Effector memory CD8-positive, alpha-beta T cell (primary cell): ENCODE measurements around the gene TEX9.

ENCODE experiments used
- ATAC-seq: fragments of 150-1000 bp; cut with Tn5 transposase; replicated peaks from 2 replicates; pipeline ENCODE4 v1.10.0; 2021; ENCODE audit warnings: mild to moderate bottlenecking, moderate library complexity
- DNase-seq, 3 experiments: peaks; one replicate each; pipeline ENCODE4 v3.0.0; 2021
- H3K27ac Mint-ChIP-seq, 2 donors: one replicate each; pipeline ENCODE4 v1.8.0; 2022; ENCODE audit warnings: mild to moderate bottlenecking in 2 of 2, mixed read lengths in 2 of 2, moderate library complexity in 2 of 2
- H3K27me3 Mint-ChIP-seq, 2 donors: one replicate each; pipeline ENCODE4 v1.8.0; 2022; ENCODE audit warnings: mixed read lengths in 2 of 2
- H3K36me3 Mint-ChIP-seq: one replicate; pipeline ENCODE4 v1.8.0; 2022; ENCODE audit warnings: mild to moderate bottlenecking, moderate library complexity, mixed read lengths; ENCODE audit not compliant: insufficient read depth
- H3K4me1 Mint-ChIP-seq, 2 donors: one replicate each; pipeline ENCODE4 v1.8.0; 2022; ENCODE audit warnings: low read depth in 2 of 2, mixed read lengths in 2 of 2
- H3K4me3 Mint-ChIP-seq, 2 donors: one replicate each; pipeline ENCODE4 v1.8.0; 2022; ENCODE audit warnings: mild to moderate bottlenecking in 2 of 2, mixed read lengths in 2 of 2, moderate library complexity in 2 of 2
- H3K9me3 Mint-ChIP-seq, 2 donors: one replicate each; pipeline ENCODE4 v1.8.0; 2022; ENCODE audit warnings: mixed read lengths in 2 of 2

TEX9 gene

GRCh38 chr15:56344336-56344735 lies 20.9 kb upstream of the TEX9 start:
- no peak overlapping the region for H3K4me3 Mint-ChIP-seq
- no peaks in the 10 kb centered on the region for H3K4me1 Mint-ChIP-seq
- H3K27me3 Mint-ChIP-seq = peaks cover 9 to 18% of the 10 kb centered on the region in 2 donors
- ATAC-seq = no peak
- DNase-seq = no peak
- H3K36me3 Mint-ChIP-seq = no peaks in the 10 kb centered on the region
- H3K27ac Mint-ChIP-seq = no peak overlapping the region
- H3K9me3 Mint-ChIP-seq = peaks cover 0 to 2% of the 10 kb centered on the region in 2 donors

DNA sequence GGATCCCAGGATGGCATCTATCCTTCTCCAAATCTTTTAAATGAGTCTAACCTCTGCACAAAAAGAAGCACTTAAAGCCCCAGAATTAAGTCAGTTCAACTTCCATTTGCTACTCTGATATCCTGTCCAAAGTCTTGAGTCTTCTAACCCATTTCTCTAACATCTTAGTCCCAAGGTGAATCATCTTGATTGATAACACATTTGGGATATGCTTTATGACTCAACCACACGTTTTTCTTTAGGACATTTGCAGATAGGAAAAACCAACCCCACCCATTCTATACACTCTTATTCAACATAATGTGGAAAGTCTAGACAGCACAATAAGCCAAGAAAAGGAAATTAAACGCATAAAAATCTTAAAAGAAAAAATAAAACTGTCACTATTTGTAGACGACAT lies 18.8 kb upstream of the TEX9 start:
- peaks cover 0 to 2% of the 10 kb centered on the region in 2 donors for H3K9me3 Mint-ChIP-seq
- no peak for ATAC-seq
- no peaks in the 10 kb centered on the region for H3K36me3 Mint-ChIP-seq
- no peak for DNase-seq
- no peak overlapping the region for H3K4me3 Mint-ChIP-seq
- no peak overlapping the region for H3K27ac Mint-ChIP-seq
- H3K27me3 Mint-ChIP-seq = peaks cover 11 to 24% of the 10 kb centered on the region in 2 donors
- H3K4me1 Mint-ChIP-seq = no peaks in the 10 kb centered on the region

DNA sequence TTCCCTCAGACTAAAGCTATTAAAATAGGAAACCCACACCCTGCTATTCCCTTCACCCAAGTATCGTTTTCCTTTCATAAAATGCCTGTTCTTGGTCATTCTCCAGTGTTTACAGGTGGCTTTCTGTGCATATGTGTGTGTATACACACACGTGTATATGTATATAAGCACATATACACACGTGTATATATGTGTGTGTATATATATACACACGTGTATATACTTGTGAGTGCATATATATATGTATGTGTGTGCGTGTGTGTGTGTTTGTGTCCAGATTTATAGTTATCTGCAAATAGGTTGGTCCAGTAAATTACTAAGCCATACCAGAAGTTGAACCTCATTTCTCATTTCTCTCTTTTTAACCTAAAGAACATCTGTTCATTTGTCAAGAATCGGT lies 15.7 kb upstream of the TEX9 start:
- H3K27ac Mint-ChIP-seq = no peak overlapping the region
- no peak for DNase-seq
- H3K4me3 Mint-ChIP-seq = no peak overlapping the region
- H3K4me1 Mint-ChIP-seq = no peaks in the 10 kb centered on the region
- ATAC-seq = no peak
- no peaks in the 10 kb centered on the region for H3K36me3 Mint-ChIP-seq
- H3K9me3 Mint-ChIP-seq = peaks cover 0 to 2% of the 10 kb centered on the region in 2 donors
- peaks cover 11 to 31% of the 10 kb centered on the region in 2 donors for H3K27me3 Mint-ChIP-seq

DNA sequence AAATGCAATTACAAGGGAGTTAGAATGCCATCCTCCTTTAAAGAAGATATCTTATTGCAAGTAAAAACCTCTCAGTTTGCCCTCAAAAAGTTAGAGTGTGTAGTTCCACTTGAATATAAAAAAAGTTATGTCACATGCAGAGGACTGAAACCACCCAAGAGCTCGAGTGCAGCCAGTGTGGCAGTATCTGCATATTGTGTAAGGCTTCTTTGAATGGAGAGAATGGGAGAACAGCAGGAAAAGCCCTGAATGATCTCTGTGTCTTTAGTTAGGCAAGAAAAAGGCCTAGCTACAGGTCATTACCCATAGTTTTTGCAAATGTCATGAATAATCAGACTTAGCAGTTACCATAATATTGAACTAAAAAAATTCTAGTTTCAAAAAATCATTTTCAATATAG lies 13.9 kb upstream of the TEX9 start:
- H3K36me3 Mint-ChIP-seq = no peaks in the 10 kb centered on the region
- no peak overlapping the region for H3K27ac Mint-ChIP-seq
- ATAC-seq = no peak
- H3K9me3 Mint-ChIP-seq = no peaks in the 10 kb centered on the region
- H3K4me3 Mint-ChIP-seq = no peak overlapping the region
- no peaks in the 10 kb centered on the region for H3K4me1 Mint-ChIP-seq
- DNase-seq = no peak
- H3K27me3 Mint-ChIP-seq = peaks cover 7 to 17% of the 10 kb centered on the region in 2 donors

- no peak for ATAC-seq
- no peaks in the 10 kb centered on the region for H3K36me3 Mint-ChIP-seq
- H3K4me1 Mint-ChIP-seq = no peaks in the 10 kb centered on the region
- no peak overlapping the region for H3K27ac Mint-ChIP-seq
- peaks cover 7 to 15% of the 10 kb centered on the region in 2 donors for H3K27me3 Mint-ChIP-seq
- DNase-seq = no peak
- no peaks in the 10 kb centered on the region for H3K9me3 Mint-ChIP-seq
- no peak overlapping the region for H3K4me3 Mint-ChIP-seq
Measured at GRCh38 chr15:56351957-56352506, 13.2 kb upstream of the TEX9 start.

DNA sequence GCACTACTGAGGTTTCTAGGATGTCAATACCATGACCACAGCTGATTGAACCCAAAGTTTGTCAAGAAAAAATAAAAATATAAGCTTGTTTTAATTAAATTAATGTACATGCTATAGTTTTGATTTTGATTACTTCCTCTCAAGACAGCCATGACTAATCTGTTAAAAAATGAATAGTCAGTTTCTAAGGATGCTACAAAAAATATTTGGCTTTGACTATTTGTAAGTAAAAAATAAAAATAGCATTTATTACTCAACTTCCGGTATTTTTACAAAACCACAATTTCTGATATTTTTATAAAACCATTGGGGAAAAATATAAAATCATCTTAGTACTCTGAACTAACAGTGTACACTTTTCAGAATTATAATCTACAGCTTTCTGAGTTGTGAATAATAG lies 12.1 kb upstream of the TEX9 start:
- H3K4me3 Mint-ChIP-seq = no peak overlapping the region
- H3K9me3 Mint-ChIP-seq = no peaks in the 10 kb centered on the region
- no peak for DNase-seq
- no peak overlapping the region for H3K27ac Mint-ChIP-seq
- ATAC-seq = no peak
- H3K4me1 Mint-ChIP-seq = no peaks in the 10 kb centered on the region
- H3K36me3 Mint-ChIP-seq = no peaks in the 10 kb centered on the region
- peaks cover 7 to 15% of the 10 kb centered on the region in 2 donors for H3K27me3 Mint-ChIP-seq

DNA sequence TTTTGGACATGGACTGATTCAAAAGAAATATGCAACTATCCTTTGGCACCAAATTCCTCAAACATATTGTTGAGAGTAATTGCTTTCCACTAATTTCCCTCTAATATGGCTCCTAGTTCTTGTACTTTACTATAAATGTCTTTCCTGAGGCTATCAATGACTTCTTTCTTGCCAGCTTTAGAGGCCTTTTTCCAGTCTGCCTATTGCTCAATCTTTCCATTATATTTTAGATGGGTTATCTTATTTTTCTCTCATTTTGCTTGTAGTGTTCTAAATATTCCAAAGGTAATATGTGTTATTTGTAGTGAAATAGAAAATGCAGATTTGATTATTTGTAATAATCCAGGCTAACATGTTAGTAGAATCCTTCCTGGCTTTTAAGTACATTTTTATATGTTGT lies 11.5 kb upstream of the TEX9 start:
- Mint-ChIP-seq H3K4me1 (no peaks in the 10 kb centered on the region), H3K27ac (no peak overlapping the region), H3K4me3 (no peak overlapping the region), H3K36me3 (no peaks in the 10 kb centered on the region), H3K27me3 (peaks cover 11 to 15% of the 10 kb centered on the region in 2 donors), H3K9me3 (no peaks in the 10 kb centered on the region)
- DNase-seq (no peak), ATAC-seq (no peak)

DNA sequence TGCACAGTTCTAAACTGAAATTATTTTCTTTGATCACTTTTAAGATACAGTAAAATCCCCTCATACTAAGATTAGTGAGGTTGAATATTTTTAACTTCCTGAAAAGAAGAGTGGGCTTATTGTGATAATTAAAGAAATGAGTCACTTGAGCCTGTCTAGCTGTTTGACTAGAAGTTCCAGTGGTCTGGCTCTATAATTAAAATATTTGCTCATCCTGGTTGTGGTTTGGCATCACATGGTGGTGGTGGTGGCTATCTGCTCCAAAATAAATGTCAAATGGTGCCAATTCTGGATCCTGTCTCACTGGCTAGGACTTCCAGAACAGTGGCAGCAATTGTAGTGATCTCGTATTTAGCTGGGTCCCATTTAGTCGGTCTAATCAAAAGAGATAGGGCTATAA lies 8.6 kb upstream of the TEX9 start:
- H3K4me1 Mint-ChIP-seq = no peaks in the 10 kb centered on the region
- H3K27me3 Mint-ChIP-seq = peaks cover 14 to 19% of the 10 kb centered on the region in 2 donors
- no peak overlapping the region for H3K4me3 Mint-ChIP-seq
- H3K27ac Mint-ChIP-seq = no peak overlapping the region
- no peaks in the 10 kb centered on the region for H3K36me3 Mint-ChIP-seq
- DNase-seq (no peak), ATAC-seq (no peak)
- no peaks in the 10 kb centered on the region for H3K9me3 Mint-ChIP-seq

DNA sequence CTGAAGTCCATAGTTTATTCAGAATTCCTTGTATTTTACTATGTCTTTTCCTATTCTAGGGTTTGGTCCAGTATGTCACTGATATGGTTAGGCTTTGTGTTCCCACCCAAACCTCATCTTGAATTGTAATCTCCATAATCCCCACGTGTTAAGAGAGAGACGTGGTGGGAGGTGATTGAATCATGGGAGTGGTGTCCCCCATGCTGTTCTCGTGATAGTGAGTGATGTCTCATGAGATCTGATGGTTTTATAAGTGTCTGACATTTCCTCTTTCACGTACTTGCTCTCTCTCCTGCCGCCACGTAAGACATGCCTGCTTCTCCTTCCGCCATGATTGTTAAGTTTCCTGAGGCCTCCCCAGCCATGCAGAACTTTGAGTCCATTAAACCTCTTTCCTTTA lies 6.6 kb upstream of the TEX9 start:
- ATAC-seq (no peak), DNase-seq (no peak)
- H3K4me1 Mint-ChIP-seq = no peaks in the 10 kb centered on the region
- H3K9me3 Mint-ChIP-seq = peaks cover 0 to 8% of the 10 kb centered on the region in 2 donors
- H3K4me3 Mint-ChIP-seq = no peak overlapping the region
- H3K36me3 Mint-ChIP-seq = no peaks in the 10 kb centered on the region
- no peak overlapping the region for H3K27ac Mint-ChIP-seq
- peaks cover 23 to 30% of the 10 kb centered on the region in 2 donors for H3K27me3 Mint-ChIP-seq

- Mint-ChIP-seq H3K4me1 (peaks cover 12 to 15% of the 10 kb centered on the region in 2 donors), H3K27ac (no peak overlapping the region), H3K36me3 (no peaks in the 10 kb centered on the region), H3K9me3 (peaks cover 0 to 8% of the 10 kb centered on the region in 2 donors), H3K4me3 (no peak overlapping the region), H3K27me3 (peaks cover 45 to 63% of the 10 kb centered on the region in 2 donors)
- DNase-seq (no peak), ATAC-seq (no peak)
Measured at GRCh38 chr15:56361987-56362386, 3.2 kb upstream of the TEX9 start.

GRCh38 chr15:56366211-56366610 lies 985 bp downstream of the TEX9 start:
- Mint-ChIP-seq H3K9me3 (peaks cover 0 to 8% of the 10 kb centered on the region in 2 donors), H3K27me3 (peaks cover 52 to 75% of the 10 kb centered on the region in 2 donors), H3K27ac (no peak overlapping the region), H3K4me3 (peak overlapping the region; percentile 79 to 83), H3K36me3 (no peaks in the 10 kb centered on the region), H3K4me1 (peaks cover 12 to 15% of the 10 kb centered on the region in 2 donors)
- DNase-seq (no peak), ATAC-seq (no peak)

- Mint-ChIP-seq H3K9me3 (peaks cover 0 to 5% of the 10 kb centered on the region in 2 donors), H3K27ac (no peak overlapping the region), H3K27me3 (peaks cover 58 to 77% of the 10 kb centered on the region in 2 donors), H3K36me3 (no peaks in the 10 kb centered on the region), H3K4me3 (no peak overlapping the region), H3K4me1 (peaks cover 12 to 15% of the 10 kb centered on the region in 2 donors)
- no peak for ATAC-seq
- no peak for DNase-seq
Measured at GRCh38 chr15:56367156-56367555, 1.9 kb downstream of the TEX9 start.

DNA sequence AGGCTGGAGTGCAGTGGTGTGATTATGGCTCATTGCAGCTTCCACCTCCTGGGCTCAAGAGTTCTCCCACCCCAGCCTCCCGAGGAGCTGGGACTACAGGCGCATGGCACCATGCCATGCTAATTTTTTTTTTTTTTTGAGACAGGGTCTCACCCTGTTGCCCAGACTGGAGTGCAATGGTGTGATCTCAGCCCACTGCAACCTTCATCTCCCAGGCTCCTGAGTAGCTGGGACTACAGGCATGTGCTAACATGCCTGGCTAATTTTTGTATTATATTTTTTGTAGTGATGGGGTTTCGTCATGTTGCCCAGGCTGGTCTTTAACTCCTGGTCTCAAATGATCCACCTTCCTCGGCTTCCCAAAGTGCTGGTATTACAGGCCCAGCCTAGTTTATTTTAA lies 4.0 kb downstream of the TEX9 start:
- Mint-ChIP-seq H3K9me3 (no peaks in the 10 kb centered on the region), H3K4me1 (peaks cover 12 to 15% of the 10 kb centered on the region in 2 donors), H3K27me3 (peaks cover 59 to 72% of the 10 kb centered on the region in 2 donors), H3K36me3 (peaks cover 2% of the 10 kb centered on the region), H3K27ac (no peak overlapping the region), H3K4me3 (no peak overlapping the region)
- ATAC-seq (no peak), DNase-seq (no peak)

DNA sequence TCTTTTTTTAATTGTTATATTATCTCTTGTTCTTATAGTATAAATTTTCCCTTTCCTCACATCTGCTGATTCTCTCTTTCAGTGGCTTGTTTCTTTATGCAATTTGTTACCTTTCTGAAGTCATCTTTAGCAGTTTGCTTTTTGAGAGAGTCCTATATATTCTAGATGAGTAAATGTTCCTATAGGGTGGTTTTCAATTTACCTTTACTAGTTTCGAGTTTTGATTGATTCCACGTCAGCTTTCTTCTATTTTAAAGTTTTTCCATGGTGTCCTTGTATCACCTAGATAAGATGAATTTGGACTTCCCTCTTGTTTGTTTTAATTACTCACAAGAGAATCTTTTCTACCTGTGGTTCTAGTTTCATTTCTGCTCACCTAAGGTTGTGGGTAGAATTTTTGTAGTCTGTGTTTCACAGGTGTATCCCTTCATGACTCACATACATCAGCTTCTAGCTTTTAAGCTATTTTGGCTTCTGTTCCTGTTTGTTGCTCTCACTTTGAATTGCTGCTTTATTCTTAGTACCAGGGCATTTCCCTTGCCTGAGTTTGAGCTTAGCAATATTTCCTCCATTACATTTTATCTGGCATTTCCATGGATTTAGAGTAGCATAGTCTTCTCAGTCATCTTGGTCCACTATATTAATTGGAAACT lies 6.4 kb downstream of the TEX9 start:
- no peak overlapping the region for H3K27ac Mint-ChIP-seq
- H3K9me3 Mint-ChIP-seq = no peaks in the 10 kb centered on the region
- H3K4me1 Mint-ChIP-seq = no peaks in the 10 kb centered on the region
- H3K4me3 Mint-ChIP-seq = no peak overlapping the region
- H3K27me3 Mint-ChIP-seq = peaks cover 47 to 56% of the 10 kb centered on the region in 2 donors
- DNase-seq (no peak), ATAC-seq (no peak)
- H3K36me3 Mint-ChIP-seq = peaks cover 2% of the 10 kb centered on the region
